GM08714 (cell line): Measurements from ENCODE around the gene ANKS1B.

Source experiments
- H3K4me3 ChIP-seq: fragments of 200-500 bp; sonication (Bioruptor generic); 2 replicates; pipeline ENCODE4 v1.5.1; 2014; ENCODE audit warnings: mild to moderate bottlenecking, low read length, inconsistent platforms
- ZNF274 ChIP-seq: IDR thresholded peaks from 2 replicates; pipeline ENCODE4 v1.6.1; 2012; ENCODE audit warnings: mild to moderate bottlenecking, low read depth, low read length

ANKS1B gene

DNA sequence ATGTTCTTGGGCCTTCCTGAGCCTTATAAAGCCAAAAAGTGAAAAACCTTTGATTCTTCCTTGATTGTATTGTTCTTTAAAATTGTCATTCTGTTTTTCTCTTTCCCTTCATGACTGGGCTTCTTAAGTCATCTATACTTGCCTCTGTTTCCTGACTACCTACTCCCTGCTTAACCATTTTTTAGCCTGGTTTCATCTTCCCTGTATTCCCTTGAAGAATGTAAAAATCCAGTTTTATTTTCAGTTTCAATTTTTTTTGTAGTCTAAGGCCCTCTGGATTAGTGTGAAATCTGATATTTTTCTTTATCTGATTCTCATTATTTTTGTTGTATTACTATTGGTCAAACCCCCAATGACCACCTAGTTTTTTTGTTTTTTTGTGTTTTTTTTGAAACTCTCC lies 1293.4 kb downstream of the ANKS1B start:
- no peak for TF ChIP-seq ZNF274
- no peak overlapping the region for H3K4me3 ChIP-seq

DNA sequence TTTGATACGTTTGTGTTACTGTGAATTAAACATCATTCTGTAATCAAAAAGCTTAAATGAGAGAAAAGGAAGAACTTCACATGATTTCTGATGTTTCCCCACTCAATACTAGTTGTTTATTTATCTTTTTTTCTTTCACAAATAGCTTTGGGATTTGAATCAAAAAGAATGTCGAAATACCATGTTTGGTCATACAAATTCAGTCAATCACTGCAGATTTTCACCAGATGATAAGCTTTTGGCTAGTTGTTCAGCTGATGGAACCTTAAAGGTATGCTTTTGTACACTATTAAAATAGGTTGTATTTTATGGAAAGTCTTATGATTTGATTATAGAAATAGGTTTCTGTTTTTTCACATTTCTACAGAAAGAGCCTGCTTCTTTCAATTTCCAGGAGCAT lies 1298.1 kb downstream of the ANKS1B start:
- H3K4me3 ChIP-seq = no peak overlapping the region
- TF ChIP-seq ZNF274 = no peak
